HepG2 (cell line): Measurements from ENCODE around the gene DHTKD1. TPM values are rescaled to one million over a fixed set of nuclear protein-coding genes. Genes with fewer than 3 reads are reported as not detected.

Experiments used
- ATAC-seq: fragments of 200-7000 bp; cut with Tn5 transposase; 3 replicates; pipeline ENCODE4 v1.9.1; 2020; ENCODE audit warnings: mild to moderate bottlenecking, moderate library complexity
- BruUV-seq: library from RNA; stranded (reverse); fragments of 400-500 nt; replicated peaks from 2 replicates; lab custom pipeline; 2021; lab: Mats Ljungman, UMichigan
- CTCF ChIA-PET: fragments of 300-600 bp; formaldehyde crosslinking; extraction: SDS; loops from one replicate; lab custom pipeline; 2021; ENCODE audit warnings: low total read pairs, inconsistent platforms, low intra/inter-chr PET ratio; lab: Yijun Ruan, JAX
- POLR2A ChIA-PET: fragments of 350-600 bp; sonication (Branson Sonifier 250); formaldehyde crosslinking; loops from one replicate; lab custom pipeline; 2020; ENCODE audit warnings: antibody characterized with exemption, inconsistent platforms; lab: Yijun Ruan, JAX
- DNase-seq: peaks from one replicate; pipeline ENCODE4 v3.0.0-alpha.2; 2015; ENCODE audit warnings: low spot score
- FAIRE-seq: peaks from 3 replicates; lab custom pipeline; 2011; peaks lifted over from hg19 to GRCh38; lab: Jason Lieb, UNC
- H2AFZ ChIP-seq: one replicate; pipeline ENCODE4 v1.6.1; 2011; ENCODE audit warnings: low read length, inconsistent platforms
- H3K27ac ChIP-seq: fragments of 300-600 bp; 3 replicates; pipeline ENCODE4 v1.8.0; 2011; ENCODE audit warnings: mixed run types, mild to moderate bottlenecking, mixed read lengths, low read length, inconsistent platforms; ENCODE audit not compliant: insufficient read depth; ENCODE audit errors: extremely low read length
- H3K27me3 ChIP-seq, 2 experiments: fragments of 200-600 bp in 1 of 2; 2 replicates in 1 of 2; 3 replicates in 1 of 2; pipeline versions ENCODE4 v1.6.0 to v1.8.0; 2011; ENCODE audit warnings: low read length in 2 of 2, mild to moderate bottlenecking in 2 of 2, moderate library complexity in 2 of 2, inconsistent platforms in 1 of 2; ENCODE audit not compliant: insufficient read depth in 2 of 2, control insufficient read depth in 1 of 2
- H3K36me3 ChIP-seq, 2 experiments: fragments of 200-600 bp in 1 of 2; replicated peaks in 1 of 2; 2 replicates in 1 of 2; 3 replicates in 1 of 2; pipeline versions ENCODE4 v1.5.1 to v1.8.0; 2011; ENCODE audit warnings: low read length in 2 of 2, inconsistent platforms in 1 of 2; ENCODE audit not compliant: insufficient read depth in 2 of 2, control insufficient read depth in 1 of 2
- H3K4me1 ChIP-seq: 2 replicates; pipeline ENCODE4 v1.5.1; 2012; ENCODE audit warnings: low read length, inconsistent platforms; ENCODE audit not compliant: insufficient read depth
- H3K4me2 ChIP-seq: 2 replicates; pipeline ENCODE4 v1.6.0; 2011; ENCODE audit warnings: low read depth, low read length, inconsistent platforms
- H3K4me3 ChIP-seq, 3 experiments: fragments of 200-600 bp in 1 of 3; sonication (generic), shearing (Covaris generic) in 1 of 3; replicated peaks in 1 of 3; 2 replicates each; pipeline ENCODE4 v1.5.1; 2011 to 2016; ENCODE audit warnings: low read length in 3 of 3, inconsistent platforms in 2 of 3, low read depth in 2 of 3, mild to moderate bottlenecking in 2 of 3, control low read depth in 1 of 3, mixed read lengths in 1 of 3; ENCODE audit not compliant: insufficient read depth in 1 of 3
- H3K79me2 ChIP-seq: one replicate; pipeline ENCODE4 v1.6.1; 2011; ENCODE audit warnings: low read length, inconsistent platforms; ENCODE audit not compliant: insufficient read depth
- H3K9ac ChIP-seq: 2 replicates; pipeline ENCODE4 v1.6.0; 2011; ENCODE audit warnings: mild to moderate bottlenecking, low read depth, low read length, inconsistent platforms; ENCODE audit not compliant: insufficient read depth
- H3K9me3 ChIP-seq: 2 replicates; pipeline ENCODE4 v1.5.1; 2012; ENCODE audit warnings: mild to moderate bottlenecking, low read length
- H4K20me1 ChIP-seq: 2 replicates; pipeline ENCODE4 v1.6.0; 2011; ENCODE audit warnings: inconsistent platforms, mild to moderate bottlenecking, low read length, moderate library complexity; ENCODE audit not compliant: insufficient read depth
- CC2D1A ChIP-seq: sonication (generic); formaldehyde crosslinking; IDR thresholded peaks from 2 replicates; pipeline ENCODE4 v1.8.1; 2023; ENCODE audit warnings: mild to moderate bottlenecking, missing genetic modification reagents
- CHD2 ChIP-seq: IDR thresholded peaks from 2 replicates; pipeline ENCODE4 v1.6.1; 2011; ENCODE audit warnings: low read depth, low read length, improper control_type of control experiment
- EHMT2 ChIP-seq: fragments of 200-600 bp; sonication (generic); IDR thresholded peaks from 2 replicates; pipeline ENCODE4 v1.7.0; 2017; ENCODE audit warnings: antibody characterized with exemption, low read depth, low read length, borderline replicate concordance
- GZF1 ChIP-seq: sonication (generic); formaldehyde crosslinking; IDR thresholded peaks from 2 replicates; pipeline ENCODE4 v1.5.1; 2020; ENCODE audit warnings: mild to moderate bottlenecking, missing genetic modification reagents
- IRX3 ChIP-seq: sonication (generic); formaldehyde crosslinking; IDR thresholded peaks from 2 replicates; pipeline ENCODE4 v1.8.1; 2023; ENCODE audit warnings: mild to moderate bottlenecking, low read depth, missing genetic modification reagents, borderline replicate concordance
- KAT2B ChIP-seq: fragments of 150-350 bp; IDR thresholded peaks from 2 replicates; pipeline ENCODE4 v1.6.1; 2014; ENCODE audit warnings: low read depth, low read length, borderline replicate concordance
- MAF1 ChIP-seq: sonication (generic); formaldehyde crosslinking; IDR thresholded peaks from 2 replicates; pipeline ENCODE4 v1.5.0; 2020; ENCODE audit warnings: missing genetic modification reagents, borderline replicate concordance
- MZF1 ChIP-seq: sonication (generic); formaldehyde crosslinking; IDR thresholded peaks from 2 replicates; pipeline ENCODE4 v1.8.1; 2023; ENCODE audit warnings: mild to moderate bottlenecking, missing genetic modification reagents, borderline replicate concordance
- NFATC3 ChIP-seq: sonication (generic); formaldehyde crosslinking; IDR thresholded peaks from 2 replicates; pipeline ENCODE4 v1.5.1; 2020; ENCODE audit warnings: mild to moderate bottlenecking, missing genetic modification reagents
- NONO ChIP-seq, 2 experiments: fragments of 450-650 bp in 1 of 2; sonication (generic) in 1 of 2; formaldehyde crosslinking in 1 of 2; IDR thresholded peaks in 1 of 2; conservative IDR thresholded peaks in 1 of 2; 2 replicates each; pipeline versions ENCODE4 v1.6.1 to v1.8.0; 2017 to 2022; ENCODE audit warnings: mild to moderate bottlenecking in 1 of 2, missing genetic modification reagents in 1 of 2, moderate library complexity in 1 of 2
- ONECUT2 ChIP-seq: sonication (generic); formaldehyde crosslinking; IDR thresholded peaks from 2 replicates; pipeline ENCODE4 v1.4.0; 2020; ENCODE audit warnings: missing genetic modification reagents
- PHB2 ChIP-seq: fragments of 450-650 bp; IDR thresholded peaks from 2 replicates; pipeline ENCODE4 v1.6.1; 2018; ENCODE audit not compliant: partially characterized antibody
- STAT5B ChIP-seq: sonication (generic); formaldehyde crosslinking; IDR thresholded peaks from 2 replicates; pipeline ENCODE4 v1.4.0; 2020; ENCODE audit warnings: missing genetic modification reagents
- ZNF383 ChIP-seq: sonication (generic); formaldehyde crosslinking; IDR thresholded peaks from 2 replicates; pipeline ENCODE4 v1.4.0; 2020; ENCODE audit warnings: missing genetic modification reagents, mild to moderate bottlenecking, borderline replicate concordance
- ZNF446 ChIP-seq: sonication (generic); formaldehyde crosslinking; IDR thresholded peaks from 2 replicates; pipeline ENCODE4 v1.5.0; 2020; ENCODE audit warnings: mild to moderate bottlenecking, missing genetic modification reagents
- WGBS: methylation state at CpG from one replicate; pipeline ENCODE4 v1.1.6; 2017; ENCODE audit warnings: low lambda C conversion rate; 5-methylcytosine and 5-hydroxymethylcytosine counted together
- in situ Hi-C: cut with HindIII; loops from 2 replicates; pipeline ENCODE4 v1.10.0; 2017; ENCODE audit warnings: low pct_unique_long_range_greater_than_20kb; ENCODE audit not compliant: extremely low pct_ligation_motif_present
- intact Hi-C: fragments of 100-400 bp; cut with micrococcal nuclease; formaldehyde crosslinking; loops from one replicate; pipeline ENCODE4 v1.10.0; 2022; ENCODE audit not compliant: unreplicated experiment
- polyA plus RNA-seq, 8 experiments: library from polyadenylated mRNA; depleted of rRNA in 3 of 8; stranded (reverse) in 7 of 8; unstranded in 1 of 8; fragments of >200 nt; fragmentation: Illumina TruSeq in 4 of 8; extraction: Trizol in 4 of 8; gene quantifications; 2 replicates each; pipeline versions ENCODE4 v1.2.1 to v1.2.3, GENCODE V29; 2011 to 2016; ENCODE audit warnings: low read depth in 4 of 8, missing spikeins in 1 of 8, mixed read lengths in 1 of 8; ENCODE audit not compliant: insufficient read depth in 1 of 8
- total RNA-seq, 5 experiments: library from RNA; depleted of rRNA; stranded (reverse); fragments of >200 nt; fragmentation: Illumina TruSeq; extraction: Trizol; gene quantifications; 2 replicates each; pipeline ENCODE4 v1.2.3, GENCODE V29; 2016; ENCODE audit warnings: low read depth in 1 of 5
- TF ChIP-seq, protein P1 (sequence below): sonication (generic); formaldehyde crosslinking; IDR thresholded peaks from 2 replicates; pipeline ENCODE4 v1.5.1; 2020; ENCODE audit warnings: mild to moderate bottlenecking, missing genetic modification reagents, moderate library complexity
- TF ChIP-seq, protein P2 (sequence below): IDR thresholded peaks from 2 replicates; pipeline ENCODE4 v1.6.1; 2016; ENCODE audit warnings: low read depth, control low read depth
- TF ChIP-seq, protein P3 (sequence below): fragments of 450-650 bp; IDR thresholded peaks from 2 replicates; pipeline ENCODE4 v1.6.1; 2017; ENCODE audit warnings: mild to moderate bottlenecking

DHTKD1 gene
- total and polyA plus RNA-seq, 2 of the 13 experiments (the other 11 are each of a cell fraction or from before 2014, with no cell fraction given) = 9.6 to 14.1 TPM

DNA sequence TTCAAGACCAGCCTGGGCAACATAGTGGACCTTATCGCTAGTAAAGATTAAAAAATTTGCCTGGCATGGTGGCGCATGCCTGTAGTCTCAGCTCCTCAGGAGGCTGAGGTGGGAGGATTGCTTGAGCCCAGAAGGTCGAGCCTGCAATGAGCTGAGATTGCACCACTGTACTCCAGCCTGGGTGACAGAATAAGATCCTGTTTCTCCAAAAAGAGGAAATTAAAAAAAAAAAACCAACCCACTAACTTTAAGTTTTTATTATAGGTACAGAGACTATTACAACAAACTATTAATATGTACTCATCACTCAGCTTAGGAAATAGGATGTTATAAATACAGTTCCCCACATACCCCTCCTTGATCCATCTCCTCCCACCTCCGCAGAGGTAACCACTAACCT lies 30.2 kb downstream of the DHTKD1 start:
- Histone ChIP-seq H3K4me3 (no peak overlapping the region), H4K20me1 (no peaks in the 10 kb centered on the region), H3K27me3 (no peaks in the 10 kb centered on the region), H3K27ac (no peak overlapping the region), H2AFZ (no peak overlapping the region), H3K9ac (no peak overlapping the region), H3K79me2 (no peaks in the 10 kb centered on the region), H3K9me3 (no peaks in the 10 kb centered on the region), H3K4me1 (no peaks in the 10 kb centered on the region), H3K36me3 (peaks cover 4 to 25% of the 10 kb centered on the region in 2 experiments; a peak in 4 of 5 replicates), H3K4me2 (no peak overlapping the region)
- WGBS = 100% methylated on average over 4 of the region's 4 CpGs
- FAIRE-seq (no peak), ATAC-seq (no peak), DNase-seq (no peak)
- no TSS peak for BruUV-seq
- CTCF ChIA-PET = no interaction called here
- in situ Hi-C loops (no loop called here), intact Hi-C loops (no loop called here)
- POLR2A ChIA-PET = no interaction called here
- no peak for TF ChIP-seq MAF1 (CRISPR knock-in tag)
- no peak for TF ChIP-seq KAT2B
- TF ChIP-seq EHMT2 = no peak
- no peak for TF ChIP-seq ZNF446 (CRISPR knock-in tag)
- no peak for TF ChIP-seq ONECUT2
- no peak for TF ChIP-seq IRX3
- no peak for TF ChIP-seq PHB2
- TF ChIP-seq ZNF383 = no peak
- no peak for TF ChIP-seq GZF1 (CRISPR knock-in tag)
- TF ChIP-seq, protein P1, sequence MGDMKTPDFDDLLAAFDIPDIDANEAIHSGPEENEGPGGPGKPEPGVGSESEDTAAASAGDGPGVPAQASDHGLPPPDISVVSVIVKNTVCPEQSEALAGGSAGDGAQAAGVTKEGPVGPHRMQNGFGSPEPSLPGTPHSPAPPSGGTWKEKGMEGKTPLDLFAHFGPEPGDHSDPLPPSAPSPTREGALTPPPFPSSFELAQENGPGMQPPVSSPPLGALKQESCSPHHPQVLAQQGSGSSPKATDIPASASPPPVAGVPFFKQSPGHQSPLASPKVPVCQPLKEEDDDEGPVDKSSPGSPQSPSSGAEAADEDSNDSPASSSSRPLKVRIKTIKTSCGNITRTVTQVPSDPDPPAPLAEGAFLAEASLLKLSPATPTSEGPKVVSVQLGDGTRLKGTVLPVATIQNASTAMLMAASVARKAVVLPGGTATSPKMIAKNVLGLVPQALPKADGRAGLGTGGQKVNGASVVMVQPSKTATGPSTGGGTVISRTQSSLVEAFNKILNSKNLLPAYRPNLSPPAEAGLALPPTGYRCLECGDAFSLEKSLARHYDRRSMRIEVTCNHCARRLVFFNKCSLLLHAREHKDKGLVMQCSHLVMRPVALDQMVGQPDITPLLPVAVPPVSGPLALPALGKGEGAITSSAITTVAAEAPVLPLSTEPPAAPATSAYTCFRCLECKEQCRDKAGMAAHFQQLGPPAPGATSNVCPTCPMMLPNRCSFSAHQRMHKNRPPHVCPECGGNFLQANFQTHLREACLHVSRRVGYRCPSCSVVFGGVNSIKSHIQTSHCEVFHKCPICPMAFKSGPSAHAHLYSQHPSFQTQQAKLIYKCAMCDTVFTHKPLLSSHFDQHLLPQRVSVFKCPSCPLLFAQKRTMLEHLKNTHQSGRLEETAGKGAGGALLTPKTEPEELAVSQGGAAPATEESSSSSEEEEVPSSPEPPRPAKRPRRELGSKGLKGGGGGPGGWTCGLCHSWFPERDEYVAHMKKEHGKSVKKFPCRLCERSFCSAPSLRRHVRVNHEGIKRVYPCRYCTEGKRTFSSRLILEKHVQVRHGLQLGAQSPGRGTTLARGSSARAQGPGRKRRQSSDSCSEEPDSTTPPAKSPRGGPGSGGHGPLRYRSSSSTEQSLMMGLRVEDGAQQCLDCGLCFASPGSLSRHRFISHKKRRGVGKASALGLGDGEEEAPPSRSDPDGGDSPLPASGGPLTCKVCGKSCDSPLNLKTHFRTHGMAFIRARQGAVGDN (CRISPR knock-in tag) = no peak
- TF ChIP-seq NONO (IDR thresholded peaks at IDR 0.05) = no peak
- no peak for TF ChIP-seq NONO (CRISPR knock-in tag; conservative IDR thresholded peaks at IDR 0.05)
- no peak for TF ChIP-seq CHD2
- no peak for TF ChIP-seq CC2D1A (CRISPR knock-in tag)
- TF ChIP-seq STAT5B (CRISPR knock-in tag) = no peak
- TF ChIP-seq, protein P2, sequence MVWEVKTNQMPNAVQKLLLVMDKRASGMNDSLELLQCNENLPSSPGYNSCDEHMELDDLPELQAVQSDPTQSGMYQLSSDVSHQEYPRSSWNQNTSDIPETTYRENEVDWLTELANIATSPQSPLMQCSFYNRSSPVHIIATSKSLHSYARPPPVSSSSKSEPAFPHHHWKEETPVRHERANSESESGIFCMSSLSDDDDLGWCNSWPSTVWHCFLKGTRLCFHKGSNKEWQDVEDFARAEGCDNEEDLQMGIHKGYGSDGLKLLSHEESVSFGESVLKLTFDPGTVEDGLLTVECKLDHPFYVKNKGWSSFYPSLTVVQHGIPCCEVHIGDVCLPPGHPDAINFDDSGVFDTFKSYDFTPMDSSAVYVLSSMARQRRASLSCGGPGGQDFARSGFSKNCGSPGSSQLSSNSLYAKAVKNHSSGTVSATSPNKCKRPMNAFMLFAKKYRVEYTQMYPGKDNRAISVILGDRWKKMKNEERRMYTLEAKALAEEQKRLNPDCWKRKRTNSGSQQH (CRISPR knock-in tag) = no peak
- TF ChIP-seq, protein P3, sequence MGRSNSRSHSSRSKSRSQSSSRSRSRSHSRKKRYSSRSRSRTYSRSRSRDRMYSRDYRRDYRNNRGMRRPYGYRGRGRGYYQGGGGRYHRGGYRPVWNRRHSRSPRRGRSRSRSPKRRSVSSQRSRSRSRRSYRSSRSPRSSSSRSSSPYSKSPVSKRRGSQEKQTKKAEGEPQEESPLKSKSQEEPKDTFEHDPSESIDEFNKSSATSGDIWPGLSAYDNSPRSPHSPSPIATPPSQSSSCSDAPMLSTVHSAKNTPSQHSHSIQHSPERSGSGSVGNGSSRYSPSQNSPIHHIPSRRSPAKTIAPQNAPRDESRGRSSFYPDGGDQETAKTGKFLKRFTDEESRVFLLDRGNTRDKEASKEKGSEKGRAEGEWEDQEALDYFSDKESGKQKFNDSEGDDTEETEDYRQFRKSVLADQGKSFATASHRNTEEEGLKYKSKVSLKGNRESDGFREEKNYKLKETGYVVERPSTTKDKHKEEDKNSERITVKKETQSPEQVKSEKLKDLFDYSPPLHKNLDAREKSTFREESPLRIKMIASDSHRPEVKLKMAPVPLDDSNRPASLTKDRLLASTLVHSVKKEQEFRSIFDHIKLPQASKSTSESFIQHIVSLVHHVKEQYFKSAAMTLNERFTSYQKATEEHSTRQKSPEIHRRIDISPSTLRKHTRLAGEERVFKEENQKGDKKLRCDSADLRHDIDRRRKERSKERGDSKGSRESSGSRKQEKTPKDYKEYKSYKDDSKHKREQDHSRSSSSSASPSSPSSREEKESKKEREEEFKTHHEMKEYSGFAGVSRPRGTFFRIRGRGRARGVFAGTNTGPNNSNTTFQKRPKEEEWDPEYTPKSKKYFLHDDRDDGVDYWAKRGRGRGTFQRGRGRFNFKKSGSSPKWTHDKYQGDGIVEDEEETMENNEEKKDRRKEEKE = no peak
- no peak for TF ChIP-seq MZF1
- TF ChIP-seq NFATC3 (CRISPR knock-in tag) = no peak
